Hematopoietic multipotent progenitor cell treated with erythropoietin and hydrocortisone succinate and interleukin-3 and kit ligand, for 17 days (in vitro differentiated cells): Measurements from ENCODE around the gene MSN.
"Not testable (repeated sequence)": the region's sequence is repeated elsewhere in the genome, so short reads cannot be mapped to it uniquely, and the experiment has no call there.

Source experiments
- DNase-seq: peaks from one replicate; pipeline ENCODE4 v3.0.0-alpha.2; 2015; ENCODE audit warnings: low spot score

Gene MSN

GRCh38 chrX:65720381-65720964, 53.0 kb downstream of the MSN start:
- no peak for DNase-seq

GRCh38 chrX:65723706-65724105, 56.3 kb downstream of the MSN start:
- no peak for DNase-seq

GRCh38 chrX:65726715-65727114, 59.3 kb downstream of the MSN start:
- DNase-seq: no peak

GRCh38 chrX:65731684-65732289, 64.3 kb downstream of the MSN start:
- DNase-seq: no peak

- no peak for DNase-seq
These were observed 73.5 kb downstream of the MSN start for GRCh38 chrX:65740909-65741308.

- DNase-seq: no peak
These were observed 74.4 kb downstream of the MSN start for GRCh38 chrX:65741823-65742222.

- no peak for DNase-seq
These were observed 77.5 kb downstream of the MSN start for GRCh38 chrX:65744965-65745364.

- no peak for DNase-seq
These were observed 78.0 kb downstream of the MSN start for GRCh38 chrX:65745427-65745826.

GRCh38 chrX:65745992-65746391, 78.5 kb downstream of the MSN start:
- no peak for DNase-seq

GRCh38 chrX:65750674-65751469, 83.4 kb downstream of the MSN start:
- no peak for DNase-seq

GRCh38 chrX:65751519-65751918, 84.1 kb downstream of the MSN start:
- DNase-seq: no peak

- DNase-seq: no peak
These were observed 84.8 kb downstream of the MSN start for GRCh38 chrX:65752294-65752693.

GRCh38 chrX:65755786-65756185, 88.3 kb downstream of the MSN start:
- no peak for DNase-seq

- no peak for DNase-seq
These were observed 90.5 kb downstream of the MSN start for GRCh38 chrX:65757943-65758342.

- no peak for DNase-seq
These were observed 91.1 kb downstream of the MSN start for GRCh38 chrX:65758505-65758904.

GRCh38 chrX:65759525-65759924, 92.1 kb downstream of the MSN start:
- not testable (repeated sequence) for DNase-seq

- no peak for DNase-seq
These were observed 102.3 kb downstream of the MSN start for GRCh38 chrX:65769564-65770292.

GRCh38 chrX:65772842-65773241, 105.4 kb downstream of the MSN start:
- no peak for DNase-seq

GRCh38 chrX:65781845-65782244, 114.4 kb downstream of the MSN start:
- DNase-seq: no peak

GRCh38 chrX:65783746-65784145, 116.3 kb downstream of the MSN start:
- DNase-seq: no peak
